ENCODE results near the gene TOP3A. TPM values are rescaled to one million over a fixed set of nuclear protein-coding genes. Genes with fewer than 3 reads are reported as not detected.

Gene TOP3A
- total RNA-seq, 2 experiments from 2014 or later = 61.8 to 65.7 TPM

DNA sequence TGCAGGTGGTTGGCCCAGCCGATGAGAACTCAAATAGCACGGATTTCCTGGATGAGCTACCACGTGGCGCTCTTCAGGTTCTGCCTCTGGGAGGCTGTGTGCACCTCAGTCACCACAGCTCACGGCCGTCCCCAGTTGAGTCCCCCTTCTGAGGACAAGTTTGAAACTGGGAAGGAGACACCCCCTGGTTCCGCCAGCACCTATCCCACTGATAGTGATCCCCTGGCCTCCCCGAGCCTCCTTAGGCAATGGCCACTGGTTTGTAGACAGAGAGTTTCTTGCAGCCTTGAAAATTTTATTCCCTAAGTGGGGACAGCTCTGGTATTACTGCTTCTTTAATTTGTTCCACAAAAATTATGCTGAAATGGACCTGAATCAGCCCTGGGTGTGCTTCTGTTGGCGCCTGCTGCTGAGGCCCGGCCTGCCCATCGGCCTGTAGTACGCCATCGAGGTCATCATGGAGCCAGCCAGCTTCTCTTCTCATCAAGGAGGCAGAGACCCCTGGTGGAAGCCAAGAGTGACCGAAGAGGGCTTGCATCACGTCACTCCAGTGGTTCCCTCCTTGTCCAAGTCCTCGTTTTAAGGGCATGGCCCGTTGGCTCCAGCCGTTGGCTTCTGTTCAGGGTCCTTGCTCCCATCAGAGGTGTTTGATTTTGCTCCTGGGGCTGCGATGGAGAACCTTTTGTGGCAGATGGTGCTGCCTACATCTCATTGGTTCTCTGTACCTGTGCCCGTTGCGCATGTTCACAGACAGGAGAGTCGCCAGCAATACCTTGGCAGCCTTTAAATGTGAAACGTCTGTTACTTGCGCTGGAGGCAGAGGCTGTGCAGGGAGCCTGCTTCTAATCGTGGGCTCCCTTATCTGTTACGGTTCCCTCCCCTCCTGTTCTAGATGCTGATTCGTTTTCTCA lies 9.6 kb upstream of the TOP3A start:
- ChIA-PET POLR2A (interaction anchor here (0.6 to 1.4 kb wide), 2 partner anchors 12 to 77 kb away, joined by 3 read pairs; no protein-coding TSS in a partner anchor), CTCF (interaction anchor here (1.0 kb wide), 1 partner anchor 12 kb away, joined by 4 read pairs; no protein-coding TSS in a partner anchor)
- TF ChIP-seq, protein P1, sequence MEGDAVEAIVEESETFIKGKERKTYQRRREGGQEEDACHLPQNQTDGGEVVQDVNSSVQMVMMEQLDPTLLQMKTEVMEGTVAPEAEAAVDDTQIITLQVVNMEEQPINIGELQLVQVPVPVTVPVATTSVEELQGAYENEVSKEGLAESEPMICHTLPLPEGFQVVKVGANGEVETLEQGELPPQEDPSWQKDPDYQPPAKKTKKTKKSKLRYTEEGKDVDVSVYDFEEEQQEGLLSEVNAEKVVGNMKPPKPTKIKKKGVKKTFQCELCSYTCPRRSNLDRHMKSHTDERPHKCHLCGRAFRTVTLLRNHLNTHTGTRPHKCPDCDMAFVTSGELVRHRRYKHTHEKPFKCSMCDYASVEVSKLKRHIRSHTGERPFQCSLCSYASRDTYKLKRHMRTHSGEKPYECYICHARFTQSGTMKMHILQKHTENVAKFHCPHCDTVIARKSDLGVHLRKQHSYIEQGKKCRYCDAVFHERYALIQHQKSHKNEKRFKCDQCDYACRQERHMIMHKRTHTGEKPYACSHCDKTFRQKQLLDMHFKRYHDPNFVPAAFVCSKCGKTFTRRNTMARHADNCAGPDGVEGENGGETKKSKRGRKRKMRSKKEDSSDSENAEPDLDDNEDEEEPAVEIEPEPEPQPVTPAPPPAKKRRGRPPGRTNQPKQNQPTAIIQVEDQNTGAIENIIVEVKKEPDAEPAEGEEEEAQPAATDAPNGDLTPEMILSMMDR (IDR thresholded peaks at IDR 0.05) = no peak
- H3K36me3 Mint-ChIP-seq (ENCODE audit: low read depth) = peaks cover 13% of the 10 kb centered on the region
- ATAC-seq (no peak), DNase-seq (no peak)
- H3K4me1 Mint-ChIP-seq (ENCODE audit: low read depth) = peaks cover 28% of the 10 kb centered on the region
- H3K27me3 Mint-ChIP-seq = no peaks in the 10 kb centered on the region
- H3K27ac Mint-ChIP-seq = no peak overlapping the region
- no peaks in the 10 kb centered on the region for H3K9me3 Mint-ChIP-seq
- intact Hi-C loops (cut with micrococcal nuclease) = no loop called here
- H3K4me3 Mint-ChIP-seq = no peak overlapping the region

- no peak for ATAC-seq
- ChIA-PET CTCF (interaction anchor here (2.3 kb wide), 1 partner anchor 8 kb away, joined by 5 read pairs; no protein-coding TSS in a partner anchor), POLR2A (interaction anchor here (0.6 to 1.4 kb wide), 3 partner anchors 9 to 76 kb away, joined by 3 read pairs; partner anchors contain the start of gene TOP3A)
- Mint-ChIP-seq H3K36me3 (ENCODE audit: low read depth) (peaks cover 14% of the 10 kb centered on the region), H3K9me3 (no peaks in the 10 kb centered on the region), H3K27me3 (no peaks in the 10 kb centered on the region), H3K27ac (no peak overlapping the region), H3K4me1 (ENCODE audit: low read depth) (peaks cover 35% of the 10 kb centered on the region), H3K4me3 (no peak overlapping the region)
- DNase-seq = no peak
- TF ChIP-seq, protein P1 (IDR thresholded peaks at IDR 0.05) = no peak
- intact Hi-C loops (cut with micrococcal nuclease) = no loop called here
Observed at GRCh38 chr17:18323507-18324139, 8.8 kb upstream of the TOP3A start.

GRCh38 chr17:18323007-18323406 lies 8.2 kb upstream of the TOP3A start:
- TF ChIP-seq, protein P1 (IDR thresholded peaks at IDR 0.05) = no peak
- Mint-ChIP-seq H3K4me3 (no peak overlapping the region), H3K4me1 (ENCODE audit: low read depth) (peaks cover 39% of the 10 kb centered on the region), H3K27me3 (no peaks in the 10 kb centered on the region), H3K9me3 (no peaks in the 10 kb centered on the region), H3K27ac (no peak overlapping the region), H3K36me3 (ENCODE audit: low read depth) (peaks cover 15% of the 10 kb centered on the region)
- ChIA-PET CTCF (interaction anchor here (2.3 kb wide), 1 partner anchor 9 kb away, joined by 5 read pairs; no protein-coding TSS in a partner anchor), POLR2A (interaction anchor here (1.2 kb wide), 1 partner anchor 8 kb away, joined by 3 read pairs; the partner anchor contains the start of gene TOP3A)
- ATAC-seq (no peak), DNase-seq (no peak)
- intact Hi-C loops (cut with micrococcal nuclease) = no loop called here

- no peaks in the 10 kb centered on the region for H3K9me3 Mint-ChIP-seq
- H3K27me3 Mint-ChIP-seq = no peaks in the 10 kb centered on the region
- intact Hi-C loops (cut with micrococcal nuclease) = no loop called here
- peaks cover 44% of the 10 kb centered on the region for H3K4me1 Mint-ChIP-seq (ENCODE audit: low read depth)
- no peak overlapping the region for H3K4me3 Mint-ChIP-seq
- DNase-seq (no peak), ATAC-seq (no peak)
- peaks cover 17% of the 10 kb centered on the region for H3K36me3 Mint-ChIP-seq (ENCODE audit: low read depth)
- TF ChIP-seq, protein P1 (IDR thresholded peaks at IDR 0.05) = no peak
- ChIA-PET POLR2A (interaction anchor here (1.2 to 1.7 kb wide), 2 partner anchors 8 to 10 kb away, joined by 3 to 4 read pairs; partner anchors contain the start of gene TOP3A), CTCF (interaction anchor here (0.9 to 2.3 kb wide), 2 partner anchors 9 to 75 kb away, joined by 3 to 5 read pairs; no protein-coding TSS in a partner anchor)
- peak overlapping the region; percentile 46 for H3K27ac Mint-ChIP-seq
Observed at GRCh38 chr17:18322522-18322921, 7.7 kb upstream of the TOP3A start.

Measured in activated CD8-positive, alpha-beta T cell treated with anti-CD3 and anti-CD28 coated beads for 36 hours (primary cell).